NCI-H446 treated with DMSO at 0.1 percent for 48 hours (cell line): ENCODE measurements around the gene MACROD2.
"Not testable (repeated sequence)": the region's sequence is repeated elsewhere in the genome, so short reads cannot be mapped to it uniquely, and the experiment has no call there.

Experiments
- DNase-seq: peaks from one replicate; lab custom pipeline; 2025; lab: John Stamatoyannopoulos, UW

MACROD2 gene

DNA sequence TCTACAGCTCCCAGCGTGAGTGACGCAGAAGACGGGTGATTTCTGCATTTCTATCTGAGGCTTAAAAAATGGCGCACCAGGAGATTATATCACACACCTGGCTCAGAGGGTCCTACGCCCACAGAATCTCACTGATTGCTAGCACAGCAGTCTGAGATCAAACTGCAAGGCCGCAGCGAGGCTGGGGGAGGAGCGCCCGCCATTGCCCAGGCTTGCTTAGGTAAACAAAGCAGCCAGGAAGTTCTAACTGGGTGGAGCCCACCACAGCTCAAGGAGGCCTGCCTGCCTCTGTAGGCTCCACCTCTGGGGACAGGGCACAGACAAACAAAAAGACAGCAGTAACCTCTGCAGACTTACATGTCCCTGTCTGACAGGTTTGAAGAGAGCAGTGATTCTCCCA is 275.4 kb downstream of the MACROD2 start:
- DNase-seq = not testable (repeated sequence)

DNA sequence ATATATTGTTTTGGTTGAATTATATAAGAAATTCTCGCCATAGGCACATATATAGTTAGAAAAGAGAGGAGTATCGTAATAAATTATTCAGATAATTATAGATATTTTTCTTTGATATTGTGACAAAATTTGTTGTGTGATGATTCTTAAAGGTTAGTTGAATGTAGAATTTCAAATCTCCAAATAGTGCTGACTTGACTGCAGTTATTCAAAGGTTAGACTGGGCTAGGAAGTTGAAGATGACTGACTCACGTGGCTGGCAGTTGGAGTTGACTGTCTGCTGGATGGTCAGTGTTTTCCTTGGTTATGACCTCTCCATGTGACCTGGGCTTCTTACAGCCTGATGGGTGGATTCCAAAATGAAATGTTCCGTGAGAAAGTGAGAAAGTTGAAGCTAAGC is 286.8 kb downstream of the MACROD2 start:
- no peak for DNase-seq

DNA sequence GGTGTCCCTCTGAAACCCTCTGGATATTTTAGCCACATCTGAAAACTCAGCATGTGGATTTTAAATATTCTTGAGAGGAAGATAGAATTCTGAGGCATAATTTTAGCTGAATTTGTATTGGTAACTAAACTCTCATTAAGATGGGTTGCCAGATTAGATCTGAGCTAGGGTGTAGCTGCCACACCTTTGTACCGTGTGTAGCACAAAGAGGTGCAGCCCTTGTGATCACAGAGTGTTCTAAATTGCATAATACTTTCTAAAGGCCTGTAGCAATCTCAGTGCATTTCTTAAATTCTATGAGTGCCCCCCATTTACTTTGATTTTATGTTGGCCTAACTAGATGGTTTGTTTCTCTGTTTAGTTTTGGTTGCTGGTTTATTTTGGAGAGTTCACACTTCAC is 289.1 kb downstream of the MACROD2 start:
- no peak for DNase-seq

DNA sequence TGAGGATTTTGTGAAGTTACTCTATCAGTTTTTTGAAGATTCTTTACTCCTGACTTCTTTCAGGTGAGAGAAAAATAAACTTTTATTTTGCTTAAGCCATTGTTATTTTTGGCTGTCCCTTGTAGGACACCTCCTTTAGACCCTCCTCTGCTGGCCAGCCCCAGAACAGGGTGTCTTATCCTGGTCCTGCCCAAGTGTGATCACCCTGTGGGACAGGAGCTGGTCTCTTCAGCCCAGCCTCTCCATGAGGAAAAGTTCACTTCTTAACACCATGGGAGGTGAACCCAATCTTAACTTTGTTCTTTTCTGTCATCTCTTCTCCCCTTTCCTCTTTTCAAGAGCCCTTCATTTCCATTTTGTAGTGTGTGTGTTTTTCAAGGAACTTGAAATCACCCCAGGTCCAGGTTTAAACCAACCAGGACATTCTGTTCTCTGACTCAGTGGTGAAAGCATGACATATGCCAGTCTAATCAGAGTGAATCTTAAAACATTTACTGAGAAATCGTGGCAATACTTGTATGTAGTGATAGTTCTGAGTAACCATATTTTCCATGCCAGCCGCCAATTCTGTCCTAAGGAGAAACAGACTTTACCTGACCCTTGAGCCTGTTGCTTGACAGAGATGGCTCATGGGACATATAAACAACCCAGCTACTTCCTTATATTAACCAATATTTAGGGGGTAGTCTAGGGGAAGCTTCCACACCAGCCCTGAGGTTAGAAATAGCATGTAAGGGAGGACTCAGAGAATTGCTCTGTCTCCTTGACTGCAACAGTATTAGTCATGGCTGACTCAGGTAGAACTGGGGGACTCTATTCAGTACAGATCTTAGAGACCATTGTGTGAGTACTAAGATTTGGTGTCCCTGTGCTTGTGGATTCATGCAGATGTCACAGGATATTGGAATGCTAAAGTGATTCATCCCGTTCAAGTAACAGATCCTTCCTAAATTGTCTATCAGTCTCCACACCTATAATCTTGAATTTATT is 293.3 kb downstream of the MACROD2 start:
- no peak for DNase-seq

DNA sequence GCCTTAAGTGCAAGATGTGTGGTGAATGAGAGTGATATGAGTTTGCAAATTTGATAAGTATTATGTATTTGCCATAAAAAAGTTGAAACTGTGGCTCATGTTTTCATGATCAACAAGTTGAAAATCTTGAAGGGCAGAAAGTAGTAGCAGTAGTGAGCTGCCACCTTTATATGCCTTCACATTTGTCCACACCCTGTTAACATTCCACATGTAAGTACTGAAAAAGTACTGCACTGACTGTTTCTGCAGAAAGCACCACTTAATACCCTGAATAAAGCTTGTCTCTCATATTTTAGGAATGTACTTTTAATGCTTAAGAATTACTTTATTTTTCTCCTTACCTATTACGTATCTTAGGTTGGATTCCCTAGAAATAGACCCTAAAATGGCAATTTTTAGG is 296.2 kb downstream of the MACROD2 start:
- DNase-seq = no peak

DNA sequence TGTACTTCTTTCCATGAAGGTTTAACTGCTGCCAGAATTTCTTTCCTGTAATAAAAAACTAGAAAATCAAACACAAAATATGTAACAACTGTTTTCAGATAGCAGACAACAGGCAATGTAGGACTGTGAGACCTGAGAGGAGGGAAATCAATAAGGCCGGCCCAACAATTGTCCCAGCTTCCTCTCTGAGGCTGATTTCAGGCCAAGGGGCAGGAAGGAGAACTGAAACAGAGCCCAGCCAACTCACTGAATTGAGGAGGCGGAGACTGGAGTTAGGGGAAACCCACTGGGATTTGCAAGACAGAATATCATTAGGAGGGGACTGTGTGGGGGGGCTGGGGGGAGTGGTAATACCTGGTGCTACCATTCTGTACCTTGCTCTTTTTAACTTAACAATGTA is 299.9 kb downstream of the MACROD2 start:
- no peak for DNase-seq

DNA sequence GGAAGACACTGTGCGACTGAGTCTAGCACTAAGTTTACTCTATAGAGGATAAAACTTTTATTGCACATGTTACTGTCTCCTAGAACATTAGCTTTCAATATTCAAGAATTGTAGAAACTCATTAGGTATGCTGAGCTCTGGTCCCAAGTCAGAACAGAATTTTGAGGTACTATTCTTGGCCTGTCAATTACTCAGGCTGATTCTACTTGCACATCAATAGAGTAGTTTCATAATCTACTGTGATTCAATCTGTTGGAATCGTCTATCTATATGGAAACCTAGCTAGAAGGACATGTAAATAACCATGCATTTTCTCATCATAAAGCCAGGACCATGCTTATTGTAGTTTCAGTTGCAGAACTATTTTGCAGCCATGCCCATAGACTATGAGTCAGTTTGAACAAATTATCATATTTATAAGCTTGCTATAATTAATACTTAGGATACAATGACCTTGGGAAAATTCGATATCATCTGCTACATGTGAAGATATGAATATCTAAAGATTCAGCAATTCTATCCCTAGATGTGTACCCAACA is 300.5 kb downstream of the MACROD2 start:
- no peak for DNase-seq

DNA sequence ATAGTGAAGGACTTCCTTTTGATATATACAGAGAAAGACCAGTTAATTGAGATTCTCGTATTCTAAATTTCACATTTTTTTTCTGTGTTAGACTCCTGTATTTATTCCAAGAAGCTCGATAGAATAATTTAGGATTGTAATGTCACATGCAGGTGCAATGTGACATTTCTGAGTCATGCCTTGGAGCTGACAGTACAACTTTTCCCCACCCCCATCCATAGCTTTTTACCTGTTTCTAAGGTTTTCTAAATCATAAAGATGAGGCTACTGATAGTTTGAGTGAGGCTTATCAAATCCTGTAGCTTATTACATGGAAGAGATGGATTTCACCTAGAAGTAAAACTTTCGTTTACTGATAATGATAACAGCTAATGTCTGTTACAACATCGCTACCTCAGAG is 304.5 kb downstream of the MACROD2 start:
- DNase-seq = no peak

DNA sequence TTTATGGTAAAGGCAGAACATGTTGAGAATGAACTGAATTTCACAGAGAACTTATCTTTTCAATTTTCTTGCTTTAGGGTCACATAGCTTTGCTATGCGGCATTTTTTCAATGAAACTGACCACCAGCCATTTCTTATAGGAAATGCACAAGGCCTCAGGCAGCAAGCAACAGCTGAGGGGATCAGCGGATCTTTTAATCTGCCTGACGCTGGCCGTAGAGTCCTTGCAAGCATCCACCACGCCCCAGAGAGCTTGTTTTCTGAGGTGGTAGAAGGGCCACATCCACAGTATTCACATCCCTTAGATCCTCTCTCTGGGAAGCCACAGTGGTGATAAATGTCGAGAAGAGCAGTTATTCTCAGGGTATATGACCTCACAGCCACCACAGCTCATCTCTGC is 307.8 kb downstream of the MACROD2 start:
- no peak for DNase-seq

DNA sequence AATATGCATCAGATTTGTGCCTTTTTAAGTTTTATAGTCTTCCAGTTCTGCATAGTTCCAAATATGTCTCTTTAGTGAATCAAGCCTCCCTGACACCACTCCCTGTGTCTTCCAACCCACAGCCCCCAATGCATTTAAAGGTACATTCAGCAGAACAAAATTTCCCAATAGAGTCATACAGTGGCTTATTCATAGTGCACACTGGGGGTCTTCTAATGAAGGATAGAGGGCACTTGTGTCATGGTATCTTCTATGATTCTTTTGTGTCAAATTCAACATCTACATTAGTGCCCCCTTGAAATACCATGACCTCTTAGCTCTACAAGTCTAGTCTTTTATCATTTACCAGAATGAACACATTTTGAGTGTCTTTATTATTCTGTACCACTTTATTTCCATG is 308.3 kb downstream of the MACROD2 start:
- no peak for DNase-seq

DNA sequence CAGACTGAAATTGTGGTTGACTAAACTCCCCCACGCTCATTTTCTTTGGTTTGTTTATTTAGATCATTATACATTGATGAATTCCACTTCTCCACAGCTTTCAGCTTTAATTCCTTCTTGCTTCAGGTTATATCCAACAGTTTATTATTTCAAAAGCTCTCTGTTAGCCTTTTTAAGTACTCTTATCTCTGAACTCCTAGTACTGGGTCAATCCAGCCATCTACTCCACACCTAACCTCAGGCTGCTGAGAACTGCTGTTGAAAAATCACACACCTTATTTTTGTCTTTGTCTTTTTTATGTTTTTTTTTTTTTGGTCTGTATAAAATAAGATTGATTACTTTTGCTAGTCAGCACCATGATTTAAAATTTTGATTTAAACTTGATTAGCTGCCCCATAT is 309.2 kb downstream of the MACROD2 start:
- DNase-seq = no peak

DNA sequence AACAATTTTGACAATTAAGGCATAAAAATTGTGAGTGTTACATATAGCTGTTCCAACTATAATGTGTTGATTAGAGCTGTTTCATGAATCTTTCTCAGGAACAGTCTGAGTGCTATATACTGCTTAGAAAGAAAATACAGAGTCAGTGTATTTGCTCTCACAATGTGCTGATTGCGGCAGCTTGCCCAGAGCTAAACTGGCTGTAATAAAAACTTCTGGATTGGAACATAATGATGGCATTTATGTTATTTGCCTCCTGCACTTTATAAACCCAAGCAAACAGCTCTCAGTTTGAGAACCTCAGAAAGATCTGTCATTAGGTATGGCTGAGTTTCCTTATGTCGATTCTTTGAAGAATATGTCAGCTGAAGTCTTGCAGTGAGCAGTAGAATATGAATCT is 312.6 kb downstream of the MACROD2 start:
- no peak for DNase-seq

DNA sequence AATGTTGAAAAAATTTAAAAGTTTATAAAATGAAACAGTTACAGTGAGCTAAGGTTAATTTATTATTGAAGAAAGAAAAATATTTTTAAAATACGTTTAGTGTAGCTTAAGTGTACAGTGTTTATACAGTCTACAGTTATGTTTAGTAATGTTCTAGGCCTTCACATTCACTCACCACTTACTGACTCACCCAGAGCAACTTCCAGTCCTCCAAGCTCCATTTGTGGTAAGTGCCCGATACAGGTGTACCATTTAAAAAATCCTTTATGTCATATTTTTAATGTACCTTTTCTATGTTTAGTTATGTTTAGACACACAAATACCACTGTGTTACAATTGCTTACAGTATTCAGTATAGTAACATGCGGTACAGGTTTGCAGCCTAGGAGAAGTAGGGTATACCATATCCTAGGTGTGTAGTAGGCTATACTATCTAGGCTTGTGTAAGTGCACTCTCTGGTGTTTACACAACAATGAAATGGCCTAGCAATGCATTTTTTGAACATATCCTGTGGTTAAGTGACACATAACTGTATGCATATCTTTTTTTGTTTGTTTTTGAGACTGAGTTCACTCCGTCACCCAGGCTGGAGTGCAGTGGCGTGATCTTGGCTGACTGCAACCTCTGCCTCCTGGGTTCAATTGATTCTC is 315.8 kb downstream of the MACROD2 start:
- DNase-seq = no peak

DNA sequence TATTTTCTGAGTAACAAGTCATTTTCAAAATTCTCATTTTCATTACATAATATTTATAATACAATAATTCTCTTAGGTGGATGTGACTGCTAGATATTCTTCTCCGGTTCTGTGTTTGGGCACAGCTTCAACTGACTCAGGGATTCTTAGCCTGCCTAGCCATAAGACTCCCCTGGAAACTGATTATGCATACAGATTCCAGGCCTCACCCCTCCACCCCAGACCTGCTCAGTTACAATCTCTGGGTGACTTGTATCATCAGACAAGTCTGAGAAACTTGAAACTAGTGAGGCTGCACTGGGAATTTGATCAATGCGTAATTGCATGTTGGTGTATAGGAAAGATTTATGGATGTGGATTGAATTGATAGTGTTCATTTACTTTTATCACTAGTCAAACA is 316.7 kb downstream of the MACROD2 start:
- no peak for DNase-seq

DNA sequence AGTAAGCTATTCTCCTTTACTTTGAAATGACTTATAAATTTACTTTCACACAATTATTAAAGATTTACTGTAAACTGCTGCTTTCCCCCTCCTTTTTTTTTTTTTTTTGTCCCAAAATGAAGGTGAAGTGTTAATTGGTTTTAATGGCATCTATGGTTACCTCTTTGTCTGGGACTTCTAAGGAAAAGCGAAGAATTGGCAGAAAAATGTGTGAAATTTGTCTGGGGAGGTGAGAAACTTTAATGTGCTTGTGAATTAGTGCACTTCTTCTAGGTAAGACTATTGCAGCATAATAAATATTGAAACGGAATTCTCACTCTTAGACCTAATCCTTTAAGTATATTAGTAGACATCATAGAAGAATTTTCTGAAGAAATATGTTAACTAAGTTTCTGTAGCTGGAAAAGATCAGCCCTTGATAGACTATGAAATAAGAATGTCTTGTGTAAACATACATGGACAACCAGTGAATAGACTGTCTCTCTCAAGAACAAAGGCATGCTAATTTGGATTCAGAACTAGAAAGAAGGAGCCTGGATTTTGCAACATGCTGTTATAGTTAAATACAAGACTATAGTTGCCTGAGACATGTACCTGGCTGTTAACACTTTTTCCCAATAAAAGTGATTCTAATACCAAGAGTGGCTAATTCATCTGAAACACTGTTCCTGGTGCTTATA is 318.2 kb downstream of the MACROD2 start:
- no peak for DNase-seq

DNA sequence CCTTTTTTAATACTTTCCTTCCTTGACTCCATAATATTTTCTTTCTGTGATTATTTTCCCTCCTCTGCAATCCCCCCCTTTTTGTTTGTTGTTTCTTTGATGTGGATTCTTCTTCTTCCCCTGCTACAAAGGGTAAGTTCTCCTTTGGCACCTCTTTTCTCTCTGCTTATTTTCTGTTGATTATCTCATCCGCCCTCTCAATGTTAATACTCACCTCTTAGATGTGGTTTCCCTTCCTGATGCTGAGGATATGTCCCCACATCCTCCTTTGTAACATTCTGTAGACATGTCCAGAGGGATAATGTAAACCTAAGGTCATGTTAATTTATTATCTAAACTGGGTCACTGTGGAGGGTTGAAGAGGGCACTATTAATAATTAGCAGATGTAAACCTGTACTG is 324.4 kb downstream of the MACROD2 start:
- DNase-seq = no peak

DNA sequence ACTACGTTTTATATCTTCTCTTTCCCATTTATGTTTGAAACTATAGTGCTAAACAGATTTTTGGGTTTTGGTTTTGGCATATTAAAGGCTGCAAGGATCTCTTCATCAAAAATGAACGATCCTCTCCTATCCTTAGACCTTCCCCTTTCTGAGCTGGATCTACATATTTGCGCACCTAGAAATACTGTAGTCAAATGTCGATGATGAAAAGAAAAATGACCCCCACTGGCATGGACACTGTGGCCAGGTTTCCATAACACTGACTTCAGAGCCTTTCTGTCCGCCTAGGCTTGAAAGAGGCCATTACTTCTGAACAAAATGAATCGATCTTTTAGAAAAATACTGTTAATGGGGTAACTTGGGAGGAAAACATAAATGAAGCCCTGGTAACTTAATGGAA is 336.3 kb downstream of the MACROD2 start:
- DNase-seq = no peak

DNA sequence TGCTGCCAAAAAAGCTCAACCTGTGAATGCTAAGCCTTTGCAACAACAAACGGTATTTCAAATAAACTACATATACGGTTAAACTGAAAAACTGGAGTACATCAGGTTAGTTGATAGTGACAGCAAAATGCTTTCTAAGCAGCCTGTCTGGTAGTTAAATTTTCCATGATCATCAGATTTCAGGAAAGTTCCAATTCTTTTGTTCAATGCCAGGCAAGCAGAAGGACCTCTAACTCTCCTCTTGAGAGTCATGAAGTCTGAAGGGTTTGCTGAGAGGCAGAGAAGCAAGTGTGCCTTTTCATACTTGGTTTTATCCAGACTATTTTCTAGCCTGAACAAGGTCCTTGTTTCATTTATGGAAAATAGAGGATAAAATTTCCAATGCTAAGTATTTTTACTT is 337.6 kb downstream of the MACROD2 start:
- DNase-seq = peak; percentile 33

DNA sequence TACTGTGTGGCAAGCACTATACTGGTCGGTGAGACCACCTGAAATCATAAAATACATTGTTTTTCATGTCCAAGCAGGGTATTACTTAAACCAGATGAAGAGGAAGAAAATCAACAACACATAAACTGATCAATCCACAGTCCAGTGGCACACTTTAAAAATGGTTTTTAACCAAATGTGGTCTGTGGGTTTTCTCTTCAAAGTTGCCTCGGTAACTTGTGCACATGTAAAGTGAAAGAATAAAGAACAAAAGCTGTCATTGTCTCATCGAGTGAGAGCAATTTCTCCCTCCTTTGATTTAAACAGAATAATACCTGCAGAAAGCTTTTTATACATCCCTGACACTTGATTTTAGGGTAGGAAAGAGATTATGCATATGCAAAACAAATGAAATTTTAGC is 338.4 kb downstream of the MACROD2 start:
- no peak for DNase-seq

DNA sequence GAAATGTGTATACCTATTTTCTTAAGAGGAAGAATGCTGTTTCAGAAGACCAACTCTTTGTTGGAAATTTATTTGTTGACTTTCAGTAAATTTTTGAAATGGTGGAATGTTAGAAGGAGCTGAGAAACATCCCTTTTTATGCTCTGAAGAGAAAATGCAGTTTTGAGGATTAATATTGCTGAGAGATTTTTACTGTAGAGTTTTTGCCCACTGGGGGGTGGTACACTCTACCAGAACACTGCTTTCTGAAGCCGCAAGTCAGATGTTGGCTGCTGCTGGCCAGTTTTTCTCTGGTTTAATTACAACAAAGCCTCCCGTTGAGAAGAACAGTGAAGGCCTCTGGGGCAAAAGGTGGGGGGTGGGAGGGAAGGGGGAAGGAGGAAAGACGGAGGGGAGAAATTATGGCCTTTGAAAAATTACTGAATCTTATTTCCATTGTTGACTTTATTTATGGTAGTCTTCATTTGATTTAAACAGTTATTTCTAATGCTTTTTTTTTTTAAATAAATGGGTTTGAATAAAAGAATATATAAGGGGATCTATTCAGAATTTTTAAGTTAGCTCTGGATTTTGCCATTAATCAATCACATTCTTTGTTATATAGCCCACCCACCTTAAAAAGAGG is 339.1 kb downstream of the MACROD2 start:
- peak; percentile 90 for DNase-seq

DNA sequence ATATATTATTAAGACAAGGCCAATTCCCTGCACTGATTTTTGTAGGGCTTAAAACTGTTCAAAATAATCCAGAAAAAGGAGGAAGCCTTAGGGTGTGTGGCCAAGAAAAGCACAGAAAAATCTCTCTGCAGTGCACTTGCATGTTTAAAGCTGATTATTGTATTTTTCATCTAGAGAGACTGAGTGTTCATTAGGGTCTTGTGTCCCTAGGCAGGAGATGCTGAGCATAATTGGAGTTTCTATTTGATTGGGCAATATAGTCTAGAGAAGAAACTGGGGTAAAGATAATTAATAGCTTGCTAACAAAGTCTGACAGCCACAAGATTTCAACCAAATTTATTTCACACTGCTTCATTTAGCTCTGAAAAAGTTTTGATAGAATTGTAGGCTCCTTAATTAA is 339.7 kb downstream of the MACROD2 start:
- DNase-seq = peak; percentile 53

DNA sequence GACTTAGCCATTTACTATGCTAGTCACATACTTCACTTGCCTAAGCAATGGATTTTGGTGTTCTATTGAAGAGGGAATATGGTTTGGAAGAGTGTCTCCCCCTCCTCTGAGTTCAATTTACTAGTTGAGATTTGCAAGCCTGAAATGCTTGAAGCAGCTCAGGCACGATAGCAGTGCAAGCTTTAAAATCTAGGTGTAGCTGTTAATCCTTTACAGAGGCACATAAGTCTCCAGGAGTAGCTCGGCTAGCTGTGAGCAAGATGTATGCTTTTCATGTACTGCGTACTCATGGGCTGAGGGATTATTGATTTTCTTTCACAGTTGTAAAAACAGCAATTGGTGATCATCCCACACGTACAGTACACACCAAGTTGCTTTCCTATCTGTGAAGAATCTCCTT is 341.4 kb downstream of the MACROD2 start:
- peak; percentile 33 for DNase-seq
